T-helper 2 cell treated with Interferon-gamma antibody and Interleukin-4, amounts not matched to agents 5 μg/mL and 100 μg/mL, for 36 hours (primary cell): Measurements from ENCODE around the gene RBM18.

Source experiments
- DNase-seq: peaks from one replicate; pipeline ENCODE4 v3.0.0; 2021; ENCODE audit warnings: low spot score
- H3K27ac Mint-ChIP-seq: one replicate; pipeline ENCODE4 v1.8.0; 2021; ENCODE audit warnings: mild to moderate bottlenecking, mixed read lengths
- H3K27me3 Mint-ChIP-seq: one replicate; pipeline ENCODE4 v1.8.0; 2021; ENCODE audit warnings: low read depth, mixed read lengths
- H3K36me3 Mint-ChIP-seq: one replicate; pipeline ENCODE4 v1.8.0; 2021; ENCODE audit warnings: low read depth, mixed read lengths
- H3K4me1 Mint-ChIP-seq: one replicate; pipeline ENCODE4 v1.8.0; 2021; ENCODE audit warnings: low read depth, mixed read lengths
- H3K4me3 Mint-ChIP-seq: one replicate; pipeline ENCODE4 v1.8.0; 2022; ENCODE audit warnings: mild to moderate bottlenecking, moderate library complexity, mixed read lengths
- H3K9me3 Mint-ChIP-seq: one replicate; pipeline ENCODE4 v1.8.0; 2021; ENCODE audit warnings: mixed read lengths

The RBM18 gene

DNA sequence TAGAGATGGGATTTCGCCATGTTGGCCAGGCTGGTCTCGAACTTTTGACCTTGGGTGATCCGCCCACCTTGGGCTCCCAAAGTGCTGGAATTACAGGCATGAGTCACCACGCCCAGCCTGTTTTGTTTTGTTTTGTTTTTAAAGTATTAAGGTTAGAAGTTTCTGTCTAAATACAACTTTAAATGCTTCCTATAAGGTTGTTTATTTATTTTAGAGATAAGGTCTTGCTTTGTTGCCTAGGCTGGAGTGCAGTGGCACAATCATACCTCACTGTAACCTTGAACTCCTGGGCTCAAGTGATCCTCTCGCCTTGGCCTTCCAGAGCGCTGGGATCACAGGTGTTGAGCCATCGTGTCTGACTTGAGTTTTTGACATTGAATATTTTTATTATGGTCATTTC, 11.5 kb upstream of the RBM18 start:
- no peak for DNase-seq
- Mint-ChIP-seq H3K27ac (no peak overlapping the region), H3K36me3 (peaks cover 73% of the 10 kb centered on the region), H3K27me3 (no peaks in the 10 kb centered on the region), H3K4me3 (no peak overlapping the region), H3K4me1 (no peaks in the 10 kb centered on the region), H3K9me3 (peaks cover 14% of the 10 kb centered on the region)

DNA sequence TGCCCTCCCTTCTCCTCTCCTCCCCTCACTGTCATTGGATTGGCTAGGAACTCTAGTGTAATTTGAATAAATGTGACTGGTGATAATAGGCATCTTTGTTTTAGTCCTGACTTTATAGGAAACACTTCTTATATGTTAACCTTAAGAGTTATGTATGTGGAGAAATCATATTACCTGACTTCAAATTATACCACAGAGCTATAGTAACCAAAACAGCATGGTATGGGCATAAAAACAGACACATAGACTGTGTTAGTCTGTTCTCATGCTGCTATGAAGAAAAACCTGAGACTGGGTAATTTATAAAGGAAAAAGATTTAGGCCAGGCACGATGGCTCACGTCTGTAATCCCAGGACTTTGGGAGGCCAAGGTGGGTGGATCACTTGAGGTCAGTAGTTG, 9.4 kb upstream of the RBM18 start:
- Mint-ChIP-seq H3K27ac (no peak overlapping the region), H3K4me3 (no peak overlapping the region), H3K9me3 (peaks cover 14% of the 10 kb centered on the region), H3K4me1 (no peaks in the 10 kb centered on the region), H3K27me3 (no peaks in the 10 kb centered on the region), H3K36me3 (peaks cover 66% of the 10 kb centered on the region)
- DNase-seq, result no peak

DNA sequence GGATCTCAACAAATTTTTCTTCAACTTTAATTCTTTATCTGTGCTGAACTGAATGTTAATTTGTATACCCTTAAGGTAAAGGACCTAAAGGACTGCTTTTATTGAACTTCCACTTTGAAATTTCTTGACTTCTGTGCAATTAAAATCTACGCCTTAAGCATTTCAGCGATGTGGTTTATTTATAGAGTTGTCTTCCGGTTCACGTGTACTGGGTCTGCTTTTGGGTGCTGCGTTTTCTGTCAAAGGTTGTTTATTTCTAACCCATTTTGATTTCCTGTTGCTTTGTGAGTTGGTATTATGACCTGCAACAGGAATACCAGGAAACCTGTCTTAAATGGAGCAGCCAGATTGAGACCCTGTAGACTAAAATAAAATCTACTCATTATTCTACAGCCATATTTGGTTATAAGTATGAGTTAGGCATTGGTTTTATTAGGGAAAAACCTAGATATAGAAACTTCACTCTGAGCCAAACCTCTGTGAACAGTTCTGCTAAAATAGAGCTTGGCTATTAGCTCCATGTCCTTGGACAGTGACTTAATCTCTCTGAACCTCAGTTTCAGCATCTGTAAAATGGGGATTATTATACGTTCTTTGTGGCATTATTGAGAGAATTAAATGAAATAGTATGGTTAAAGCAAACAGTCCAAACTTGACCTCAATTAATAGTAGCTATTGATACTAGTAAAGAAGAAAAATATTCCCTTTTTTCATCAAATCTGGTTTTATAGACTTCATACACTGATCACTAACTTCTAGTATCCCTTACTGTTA, 3.6 kb upstream of the RBM18 start:
- H3K4me3 Mint-ChIP-seq, result no peak overlapping the region

DNA sequence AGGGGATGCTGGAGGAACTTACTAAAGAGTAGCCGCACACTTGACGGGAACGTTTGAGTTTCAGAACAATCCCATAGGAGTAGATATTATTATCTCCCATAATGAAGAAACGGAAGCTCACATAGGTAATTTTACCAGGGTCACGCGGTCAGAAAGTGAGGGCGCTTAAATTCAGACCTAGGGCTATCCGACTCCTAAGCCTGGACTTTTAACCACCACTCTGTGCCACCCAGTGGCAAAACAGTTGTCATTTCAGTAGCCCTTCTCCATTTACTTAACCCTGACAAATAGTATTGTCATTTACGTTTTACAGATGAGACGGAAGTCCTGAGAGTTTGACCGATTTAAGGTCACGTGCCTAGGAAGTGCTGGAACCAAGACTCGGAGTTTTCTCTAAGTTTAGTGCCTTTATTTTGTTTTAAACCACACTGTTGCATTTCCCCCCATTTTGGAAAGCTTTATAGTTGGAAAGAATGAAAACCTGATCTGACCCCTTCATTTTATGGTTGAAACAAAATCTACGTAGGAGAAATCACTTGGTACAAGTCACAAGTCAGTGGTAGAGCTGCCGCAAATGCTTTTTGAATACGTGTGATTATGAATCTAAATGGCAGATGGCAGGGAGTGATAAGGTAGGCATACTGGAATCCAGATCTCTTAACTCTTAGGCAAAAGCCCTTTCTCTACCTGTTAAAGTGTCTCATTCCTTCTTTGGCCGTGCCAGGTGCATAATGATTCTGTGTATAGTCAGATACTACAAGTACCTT, 692 bp upstream of the RBM18 start:
- Mint-ChIP-seq H3K4me3 (peak overlapping the region; percentile 98), H3K27me3 (no peaks in the 10 kb centered on the region), H3K27ac (peak overlapping the region; percentile 99), H3K36me3 (peaks cover 16% of the 10 kb centered on the region), H3K9me3 (no peaks in the 10 kb centered on the region), H3K4me1 (peaks cover 32% of the 10 kb centered on the region)
- peak; percentile 28 for DNase-seq

More for the DNA sequence above, 3.6 kb upstream of the RBM18 start:
- H3K27ac Mint-ChIP-seq, result no peak overlapping the region
- H3K36me3 Mint-ChIP-seq, result peaks cover 22% of the 10 kb centered on the region
- DNase-seq, result no peak
- peaks cover 18% of the 10 kb centered on the region for H3K4me1 Mint-ChIP-seq
- H3K27me3 Mint-ChIP-seq, result no peaks in the 10 kb centered on the region
- no peaks in the 10 kb centered on the region for H3K9me3 Mint-ChIP-seq

DNA sequence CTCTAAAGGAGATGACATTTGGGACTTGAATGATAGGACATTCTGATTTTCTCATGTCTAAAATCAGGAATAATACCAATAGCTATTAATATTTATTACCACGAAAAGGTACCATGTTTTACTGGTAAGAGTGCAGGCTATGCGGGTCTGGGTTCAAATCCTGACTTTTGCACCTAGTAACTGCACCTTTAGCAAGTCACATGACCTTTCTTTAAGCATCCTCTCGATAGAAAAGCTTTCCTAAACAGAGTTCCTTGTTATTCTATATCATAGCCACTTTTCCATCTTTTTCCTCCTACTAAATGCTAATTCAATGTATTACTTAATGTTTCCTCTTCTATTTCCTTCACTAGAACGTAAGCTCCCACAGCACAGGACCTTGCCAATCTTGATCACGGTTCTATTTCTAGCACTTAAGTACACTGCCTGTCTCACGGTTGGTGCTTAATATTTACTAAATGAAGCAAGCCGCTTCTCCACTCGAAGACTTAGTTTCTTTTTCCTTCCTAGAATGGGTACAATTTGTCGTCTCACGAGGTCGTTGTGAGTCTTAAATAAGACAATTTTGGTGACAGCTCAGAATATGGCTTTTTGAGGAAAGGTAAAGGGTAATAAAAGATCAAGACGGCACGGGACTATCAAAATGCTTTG, 816 bp downstream of the RBM18 start:
- no peak for DNase-seq
- Mint-ChIP-seq H3K36me3 (peaks cover 24% of the 10 kb centered on the region), H3K9me3 (no peaks in the 10 kb centered on the region), H3K4me3 (peak overlapping the region; percentile 98), H3K27ac (peak overlapping the region; percentile 99), H3K4me1 (peaks cover 32% of the 10 kb centered on the region), H3K27me3 (no peaks in the 10 kb centered on the region)

DNA sequence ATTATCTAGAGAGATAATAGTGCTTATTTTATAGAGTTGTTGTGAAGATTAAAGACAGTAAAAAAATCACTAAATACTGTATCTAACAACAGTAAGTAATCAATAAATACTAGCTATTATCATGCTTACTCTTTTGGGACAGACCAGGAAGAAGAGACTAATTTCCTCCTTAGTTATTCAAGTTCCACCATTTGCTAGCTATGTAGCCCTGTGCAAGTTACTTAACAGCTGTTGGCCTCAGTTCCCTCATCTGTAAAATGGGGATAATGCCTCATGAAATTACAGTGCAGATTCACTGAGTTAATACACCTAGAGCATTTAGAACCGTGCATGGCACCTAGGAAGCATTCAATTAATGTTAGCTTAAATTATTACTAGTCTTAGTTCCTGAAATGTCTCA, 2.6 kb downstream of the RBM18 start:
- H3K27me3 Mint-ChIP-seq, result no peaks in the 10 kb centered on the region
- peaks cover 32% of the 10 kb centered on the region for H3K4me1 Mint-ChIP-seq
- H3K4me3 Mint-ChIP-seq, result peak overlapping the region; percentile 40
- no peaks in the 10 kb centered on the region for H3K9me3 Mint-ChIP-seq
- H3K27ac Mint-ChIP-seq, result no peak overlapping the region
- H3K36me3 Mint-ChIP-seq, result peaks cover 29% of the 10 kb centered on the region
- DNase-seq, result no peak

DNA sequence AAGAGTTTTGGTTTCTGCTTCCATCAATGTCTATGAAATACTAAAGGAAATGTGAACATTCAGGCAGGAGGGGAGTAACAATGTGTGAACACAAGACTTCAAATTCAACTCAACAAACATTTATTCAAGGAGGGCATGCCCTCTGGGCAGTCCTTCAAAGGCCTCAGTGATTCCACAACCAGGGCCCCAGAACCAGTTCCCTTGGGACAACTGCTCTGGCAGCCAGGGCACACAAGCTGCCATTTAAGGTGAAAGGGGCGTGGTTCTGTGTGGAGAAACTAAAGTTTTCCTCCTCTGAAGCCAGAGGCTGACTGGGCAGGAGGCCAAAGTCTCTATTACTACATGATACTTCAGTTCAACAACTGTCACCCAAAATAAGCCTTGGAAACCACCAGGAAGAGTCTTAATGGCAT, 3.2 kb downstream of the RBM18 start:
- Mint-ChIP-seq H3K27me3 (no peaks in the 10 kb centered on the region), H3K4me1 (peaks cover 32% of the 10 kb centered on the region), H3K36me3 (peaks cover 29% of the 10 kb centered on the region), H3K27ac (no peak overlapping the region), H3K9me3 (no peaks in the 10 kb centered on the region), H3K4me3 (no peak overlapping the region)
- no peak for DNase-seq

DNA sequence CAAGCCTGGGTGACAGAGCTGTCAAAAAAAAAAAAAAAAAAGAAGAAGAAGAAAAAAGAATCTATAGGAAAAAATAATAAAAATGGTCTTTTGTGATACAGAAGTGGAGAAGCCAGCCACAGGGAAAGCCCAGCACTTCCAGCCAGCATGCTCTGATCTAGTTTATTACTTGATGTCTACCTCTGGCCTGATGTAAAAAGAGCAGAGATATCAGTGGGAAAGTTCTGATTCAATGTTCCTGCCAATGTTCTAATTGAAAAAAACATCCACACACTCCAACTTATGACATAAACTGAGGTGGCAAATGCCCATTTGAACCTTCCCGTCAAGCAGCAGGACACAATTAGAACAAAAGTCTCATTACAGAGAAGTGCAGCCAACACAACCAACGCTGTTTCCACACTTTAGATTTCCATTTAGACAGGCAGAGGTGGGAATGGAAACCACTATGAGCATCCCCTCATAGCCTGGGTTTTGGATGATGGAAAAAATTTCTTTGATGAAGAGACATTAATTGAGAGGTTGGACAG, 5.7 kb downstream of the RBM18 start:
- Mint-ChIP-seq H3K36me3 (peaks cover 36% of the 10 kb centered on the region), H3K4me1 (peaks cover 24% of the 10 kb centered on the region), H3K27me3 (no peaks in the 10 kb centered on the region), H3K9me3 (no peaks in the 10 kb centered on the region), H3K4me3 (no peak overlapping the region), H3K27ac (no peak overlapping the region)
- DNase-seq, result no peak

DNA sequence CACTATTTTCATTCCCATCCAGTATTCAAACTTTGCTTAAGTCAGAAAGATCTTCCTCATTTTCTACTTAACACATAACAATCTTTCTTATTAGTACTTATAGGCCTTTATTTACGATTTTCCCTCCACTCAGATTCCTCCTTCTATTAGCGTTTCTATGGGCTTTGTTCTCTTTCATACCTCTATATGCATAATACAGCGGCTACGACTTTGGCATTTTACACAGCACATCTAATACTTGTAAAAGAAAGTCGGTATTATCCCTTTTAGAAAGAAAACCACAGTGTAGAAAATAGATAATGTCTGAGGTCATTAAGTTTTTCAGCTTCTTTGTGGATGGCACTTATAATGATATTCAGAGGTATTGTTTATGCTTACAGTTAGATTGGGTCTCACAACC, 8.4 kb downstream of the RBM18 start:
- Mint-ChIP-seq H3K27ac (no peak overlapping the region), H3K27me3 (no peaks in the 10 kb centered on the region), H3K9me3 (no peaks in the 10 kb centered on the region), H3K36me3 (peaks cover 45% of the 10 kb centered on the region), H3K4me1 (peaks cover 4% of the 10 kb centered on the region), H3K4me3 (no peak overlapping the region)
- DNase-seq, result no peak

DNA sequence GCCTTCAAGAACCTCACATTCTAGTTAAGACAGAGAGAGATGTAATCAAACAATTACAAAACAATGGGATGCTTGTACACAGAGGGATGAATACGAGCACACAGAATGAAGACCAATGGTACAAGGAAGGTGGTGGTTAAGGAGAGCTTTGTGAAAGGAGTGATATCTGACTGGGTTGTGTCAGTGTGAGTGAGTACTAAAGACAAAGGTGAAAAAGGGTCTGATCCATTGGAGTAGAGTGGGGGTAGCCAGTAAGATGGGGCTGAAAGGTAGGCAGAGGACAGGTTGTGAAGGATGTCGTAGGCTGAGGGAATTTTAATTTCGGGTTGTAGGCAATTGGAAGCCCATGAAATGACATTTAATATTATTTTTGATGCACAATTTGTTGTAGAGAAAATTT, 9.9 kb downstream of the RBM18 start:
- DNase-seq, result no peak
- Mint-ChIP-seq H3K27me3 (no peaks in the 10 kb centered on the region), H3K4me3 (no peak overlapping the region), H3K36me3 (peaks cover 44% of the 10 kb centered on the region), H3K27ac (no peak overlapping the region), H3K9me3 (no peaks in the 10 kb centered on the region), H3K4me1 (peaks cover 3% of the 10 kb centered on the region)

DNA sequence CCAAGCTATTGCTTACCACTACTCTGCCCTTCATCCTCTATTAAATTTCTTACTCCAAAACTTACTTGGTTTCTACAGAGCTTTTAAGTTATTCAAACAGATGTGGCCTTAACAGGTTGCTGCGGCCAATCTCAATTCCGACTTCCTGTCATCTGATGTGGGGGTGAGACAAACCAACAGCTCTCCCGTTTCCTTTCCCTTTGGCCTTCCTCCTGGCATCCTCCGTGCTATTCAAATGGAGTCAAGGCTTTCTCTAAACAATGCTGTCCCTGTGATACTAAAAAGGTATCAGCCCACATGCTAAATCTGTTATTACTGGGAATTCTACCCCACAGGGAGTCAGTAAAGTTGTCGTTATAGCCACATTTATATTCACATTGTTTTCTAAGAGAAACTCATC, 11.8 kb downstream of the RBM18 start:
- no peaks in the 10 kb centered on the region for H3K27me3 Mint-ChIP-seq
- no peak overlapping the region for H3K27ac Mint-ChIP-seq
- H3K4me1 Mint-ChIP-seq, result peaks cover 3% of the 10 kb centered on the region
- H3K36me3 Mint-ChIP-seq, result peaks cover 38% of the 10 kb centered on the region
- H3K4me3 Mint-ChIP-seq, result no peak overlapping the region
- H3K9me3 Mint-ChIP-seq, result no peaks in the 10 kb centered on the region
- DNase-seq, result no peak

DNA sequence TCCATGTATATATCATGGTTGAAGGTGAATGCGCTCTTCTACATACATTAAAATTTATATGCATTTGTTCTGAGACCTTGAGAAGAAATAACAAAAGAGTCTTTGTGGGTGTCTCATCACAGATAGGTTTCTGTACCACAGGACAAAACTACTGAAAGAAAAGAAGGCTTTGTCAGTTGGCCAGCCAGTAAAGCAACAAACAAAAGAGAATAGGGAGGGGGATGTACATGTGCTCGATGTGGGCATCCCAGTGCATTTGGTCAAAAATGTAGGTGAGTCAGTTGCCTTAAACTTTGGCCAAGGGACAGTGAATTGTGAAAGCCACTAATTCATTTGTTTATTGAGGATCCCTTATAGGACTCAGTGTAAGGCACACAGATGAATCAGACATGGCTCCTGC, 13.3 kb downstream of the RBM18 start:
- Mint-ChIP-seq H3K4me3 (no peak overlapping the region), H3K9me3 (no peaks in the 10 kb centered on the region), H3K4me1 (peaks cover 3% of the 10 kb centered on the region), H3K27ac (no peak overlapping the region), H3K27me3 (no peaks in the 10 kb centered on the region), H3K36me3 (peaks cover 43% of the 10 kb centered on the region)
- DNase-seq, result no peak

DNA sequence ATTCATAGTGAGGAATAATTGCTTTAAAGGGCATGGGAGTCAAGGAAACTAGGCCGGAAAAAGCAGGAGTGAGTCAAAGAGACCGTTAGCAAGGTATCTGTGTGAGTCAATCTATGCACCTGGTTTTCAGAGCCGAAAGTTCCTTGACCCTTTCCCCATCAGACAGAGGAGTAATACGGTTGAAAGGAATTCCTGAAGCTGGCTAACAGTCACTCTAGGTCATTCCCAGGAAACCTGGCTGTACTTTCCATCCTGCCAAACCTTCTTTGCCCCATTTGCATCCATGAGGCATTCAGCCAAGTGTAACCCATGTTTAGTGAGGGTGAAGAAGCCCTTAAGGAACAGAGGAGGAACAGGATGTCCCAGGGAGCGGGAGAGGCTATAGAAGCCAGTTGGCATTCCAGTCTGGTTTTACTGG, 16.2 kb downstream of the RBM18 start:
- no peak overlapping the region for H3K27ac Mint-ChIP-seq
- H3K36me3 Mint-ChIP-seq, result peaks cover 53% of the 10 kb centered on the region

DNA sequence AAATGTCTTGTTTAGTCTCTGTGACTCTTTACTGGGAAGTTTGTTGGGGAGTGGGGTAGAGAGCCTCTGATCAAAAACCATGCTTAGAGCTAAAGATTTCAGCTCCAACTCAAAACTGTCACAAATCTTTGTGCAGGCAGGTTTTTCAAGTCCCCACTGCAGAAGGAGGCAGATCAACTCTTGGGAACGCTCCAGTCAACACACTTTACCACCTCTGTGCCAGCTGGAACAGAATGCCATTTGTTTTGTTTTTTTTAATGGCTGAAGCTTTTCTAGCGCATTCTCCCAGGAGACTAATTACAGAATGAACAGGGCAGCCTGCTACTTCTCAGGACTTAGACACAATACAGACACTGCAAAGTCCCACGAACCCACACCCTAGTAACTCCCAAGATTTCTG, 18.0 kb downstream of the RBM18 start:
- DNase-seq, result no peak
- Mint-ChIP-seq H3K9me3 (no peaks in the 10 kb centered on the region), H3K4me1 (no peaks in the 10 kb centered on the region), H3K4me3 (no peak overlapping the region), H3K36me3 (peaks cover 51% of the 10 kb centered on the region), H3K27ac (no peak overlapping the region), H3K27me3 (no peaks in the 10 kb centered on the region)

More for the DNA sequence above, 16.2 kb downstream of the RBM18 start:
- H3K4me1 Mint-ChIP-seq, result no peaks in the 10 kb centered on the region
- no peaks in the 10 kb centered on the region for H3K9me3 Mint-ChIP-seq
- no peak for DNase-seq
- H3K4me3 Mint-ChIP-seq, result no peak overlapping the region
- H3K27me3 Mint-ChIP-seq, result no peaks in the 10 kb centered on the region
